Ascending aorta (tissue), 2 donors: ENCODE measurements around the gene SAP30BP. TPM values are rescaled to one million over a fixed set of nuclear protein-coding genes. Genes with fewer than 3 reads are reported as not detected.

Experiments
- DNase-seq, 2 donors: peaks; one replicate each; pipeline ENCODE4 v3.0.0-alpha.2; 2019; ENCODE audit warnings: low spot score in 2 of 2
- H3K27ac ChIP-seq, 2 donors: fragments of 200-600 bp; sonication (generic); one replicate each; pipeline ENCODE4 v1.5.1; 2016 to 2017; ENCODE audit warnings: mild to moderate bottlenecking in 1 of 2
- H3K27me3 ChIP-seq: fragments of 200-600 bp; sonication (generic); one replicate; pipeline ENCODE4 v1.5.1; 2017
- H3K36me3 ChIP-seq, 2 donors: fragments of 200-600 bp; sonication (generic); one replicate each; pipeline ENCODE4 v1.5.1; 2016
- H3K4me1 ChIP-seq, 2 donors: fragments of 200-600 bp; sonication (generic); one replicate each; pipeline ENCODE4 v1.5.1; 2016 to 2017; ENCODE audit warnings: mild to moderate bottlenecking in 1 of 2
- H3K4me3 ChIP-seq, 2 donors: fragments of 200-600 bp; sonication (generic); one replicate each; pipeline ENCODE4 v1.5.1; 2016 to 2017; ENCODE audit warnings: mild to moderate bottlenecking in 1 of 2
- H3K9me3 ChIP-seq, 2 donors: fragments of 200-600 bp; sonication (generic); one replicate each; pipeline ENCODE4 v1.5.1; 2016
- CTCF ChIP-seq, 3 experiments: fragments of 200-600 bp in 2 of 3; fragments of 450-650 bp in 1 of 3; sonication (generic) in 2 of 3; IDR thresholded peaks; one replicate each; pipeline ENCODE4 v1.5.1; 2016 to 2019; ENCODE audit warnings: antibody characterized with exemption in 3 of 3, mild to moderate bottlenecking in 1 of 3, moderate library complexity in 1 of 3
- intact Hi-C: fragments of 100-400 bp; cut with DNase I; formaldehyde crosslinking; loops from one replicate; pipeline ENCODE4 v1.15.1; 2023
- total RNA-seq: library from RNA; depleted of rRNA; stranded (reverse); fragments of >200 nt; gene quantifications from one replicate; pipeline ENCODE4 v1.1.0, GENCODE V29; 2016

Gene SAP30BP
- total RNA-seq, 1 donor from 2014 or later = 70.9 TPM

DNA sequence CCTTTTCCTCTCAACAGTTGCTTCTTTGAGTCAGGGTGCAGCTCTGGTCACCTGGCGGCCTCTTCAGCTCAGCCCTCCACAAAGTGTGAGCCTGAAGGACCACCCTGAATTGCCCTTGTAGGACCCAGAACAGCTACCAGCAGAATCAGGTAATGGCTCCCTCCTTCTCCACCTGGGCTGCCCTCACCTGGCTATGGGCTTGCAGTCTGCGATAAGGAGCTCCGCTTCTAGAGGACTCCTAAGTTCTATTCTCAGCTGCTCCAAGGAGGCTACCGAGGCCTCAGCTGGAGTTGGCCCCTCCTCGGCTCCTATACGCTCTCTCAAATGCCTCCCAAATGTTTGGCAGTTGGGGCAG is 20.5 kb upstream of the SAP30BP start:
- H3K36me3 ChIP-seq = peaks cover 20 to 37% of the 10 kb centered on the region in 2 donors
- DNase-seq = no peak

DNA sequence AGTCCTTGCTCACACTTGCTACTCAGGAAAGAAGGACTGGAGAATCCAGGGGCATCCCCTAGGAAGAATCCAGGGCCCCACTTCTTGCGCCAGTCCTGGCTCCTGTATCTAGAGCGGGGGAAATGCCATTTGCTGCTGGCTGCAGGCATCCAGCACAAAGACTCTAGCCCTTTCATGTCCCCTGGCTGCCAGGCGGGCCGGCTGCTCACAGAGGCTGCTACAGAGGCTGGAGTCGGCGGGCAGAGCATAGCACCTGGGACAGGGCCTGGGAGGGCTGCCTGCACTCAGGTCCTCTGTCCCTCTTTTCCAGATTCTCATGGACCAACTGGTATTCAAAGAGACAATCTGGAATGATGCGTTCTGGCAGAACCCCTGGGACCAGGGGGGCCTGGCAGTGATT is 20.1 kb upstream of the SAP30BP start:
- intact Hi-C loops = no loop called here
- no peak overlapping the region for H3K4me3 ChIP-seq
- no peaks in the 10 kb centered on the region for H3K27me3 ChIP-seq
- H3K4me1 ChIP-seq = no peaks in the 10 kb centered on the region
- no peak for TF ChIP-seq CTCF (IDR thresholded peaks at IDR 0.05)
- H3K27ac ChIP-seq = no peak overlapping the region
- no peaks in the 10 kb centered on the region for H3K9me3 ChIP-seq
- DNase-seq = no peak
- H3K36me3 ChIP-seq = peaks cover 20 to 40% of the 10 kb centered on the region in 2 donors

More for the DNA sequence above, 20.5 kb upstream of the SAP30BP start:
- Histone ChIP-seq H3K27me3 (no peaks in the 10 kb centered on the region), H3K4me3 (no peak overlapping the region), H3K9me3 (no peaks in the 10 kb centered on the region), H3K4me1 (no peaks in the 10 kb centered on the region), H3K27ac (no peak overlapping the region)
- intact Hi-C loops = no loop called here
- no peak for TF ChIP-seq CTCF (IDR thresholded peaks at IDR 0.05)

DNA sequence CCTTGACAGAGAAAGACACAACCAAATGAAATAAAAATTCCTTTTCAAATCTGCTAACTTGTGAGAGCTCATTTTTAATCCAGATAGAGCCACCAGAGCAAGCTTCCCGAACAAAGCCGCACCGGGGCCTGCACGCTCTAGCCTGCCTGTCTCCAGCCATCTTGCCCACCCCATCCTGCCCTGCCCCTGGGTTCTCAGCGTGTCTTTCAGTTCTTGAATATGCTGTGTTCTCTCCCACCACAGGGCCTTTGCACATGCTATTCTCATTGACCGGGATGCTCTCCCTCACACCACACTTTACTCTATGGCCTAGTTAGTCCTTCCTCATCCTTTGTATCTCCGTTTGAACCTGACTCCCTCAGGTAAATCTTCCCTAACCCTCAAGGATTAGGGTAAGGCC is 19.2 kb upstream of the SAP30BP start:
- Histone ChIP-seq H3K9me3 (no peaks in the 10 kb centered on the region), H3K27me3 (no peaks in the 10 kb centered on the region), H3K4me3 (no peak overlapping the region), H3K36me3 (peaks cover 24 to 40% of the 10 kb centered on the region in 2 donors), H3K4me1 (no peaks in the 10 kb centered on the region), H3K27ac (no peak overlapping the region)
- DNase-seq = no peak
- TF ChIP-seq CTCF (IDR thresholded peaks at IDR 0.05) = no peak
- intact Hi-C loops = no loop called here

DNA sequence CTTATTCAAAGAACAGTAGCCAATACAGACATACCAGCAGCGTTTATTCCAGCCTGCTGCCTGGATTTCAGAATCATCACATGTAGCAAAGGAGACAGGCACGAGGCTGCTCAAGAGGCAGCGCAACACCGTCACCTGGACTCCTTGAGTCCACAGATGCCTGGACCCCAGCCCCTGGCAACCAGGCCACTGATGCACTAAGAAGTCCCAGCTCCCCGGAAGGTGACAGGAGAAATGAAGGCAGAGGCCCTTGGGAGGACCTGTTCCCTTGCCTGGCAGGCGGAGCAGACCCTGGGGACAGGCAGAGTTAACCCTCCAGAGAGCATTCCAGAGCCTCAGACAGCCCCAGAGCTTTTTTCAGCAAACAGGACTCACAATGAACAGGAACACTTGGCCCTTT is 17.5 kb upstream of the SAP30BP start:
- Histone ChIP-seq H3K9me3 (no peaks in the 10 kb centered on the region), H3K27ac (no peak overlapping the region), H3K27me3 (no peaks in the 10 kb centered on the region), H3K4me1 (no peaks in the 10 kb centered on the region), H3K4me3 (no peak overlapping the region), H3K36me3 (peaks cover 24 to 38% of the 10 kb centered on the region in 2 donors)
- intact Hi-C loops = no loop called here
- no peak for TF ChIP-seq CTCF (IDR thresholded peaks at IDR 0.05)
- no peak for DNase-seq

GRCh38 chr17:75650874-75651273 is 16.3 kb upstream of the SAP30BP start:
- H3K36me3 ChIP-seq = peaks cover 24 to 45% of the 10 kb centered on the region in 2 donors
- H3K9me3 ChIP-seq = no peaks in the 10 kb centered on the region
- no peaks in the 10 kb centered on the region for H3K27me3 ChIP-seq
- intact Hi-C loops = no loop called here
- H3K4me3 ChIP-seq = no peak overlapping the region
- TF ChIP-seq CTCF (IDR thresholded peaks at IDR 0.05) = no peak
- no peaks in the 10 kb centered on the region for H3K4me1 ChIP-seq
- no peak overlapping the region for H3K27ac ChIP-seq
- no peak for DNase-seq

- intact Hi-C loops = no loop called here
- no peak overlapping the region for H3K27ac ChIP-seq
- no peaks in the 10 kb centered on the region for H3K4me1 ChIP-seq
- peaks cover 30 to 50% of the 10 kb centered on the region in 2 donors for H3K36me3 ChIP-seq
- no peaks in the 10 kb centered on the region for H3K27me3 ChIP-seq
- H3K4me3 ChIP-seq = no peak overlapping the region
- no peak for DNase-seq
- no peaks in the 10 kb centered on the region for H3K9me3 ChIP-seq
- TF ChIP-seq CTCF (IDR thresholded peaks at IDR 0.05) = no peak
These were observed 14.8 kb upstream of the SAP30BP start for GRCh38 chr17:75652341-75652740.
